Neural progenitor cell (in vitro differentiated cells): ENCODE measurements around the gene MUCL3. TPM values are rescaled to one million over a fixed set of nuclear protein-coding genes. Genes with fewer than 3 reads are reported as not detected.

ENCODE experiments used
- DNase-seq: peaks from one replicate; pipeline ENCODE4 v3.0.0-alpha.2; 2016; ENCODE audit warnings: low spot score
- H2AFZ ChIP-seq: fragments of 200-600 bp; sonication (generic); replicated peaks from 2 replicates; pipeline ENCODE4 v1.6.1; 2016; ENCODE audit warnings: antibody characterized with exemption
- H3F3A ChIP-seq: fragments of 200-600 bp; sonication (generic); 2 replicates; pipeline ENCODE4 v1.6.1; 2016; ENCODE audit warnings: antibody characterized with exemption, low read depth
- H3K27ac ChIP-seq: fragments of 200-600 bp; sonication (generic); 2 replicates; pipeline ENCODE4 v1.5.1; 2016; ENCODE audit warnings: mild to moderate bottlenecking
- H3K27me3 ChIP-seq: fragments of 200-600 bp; sonication (generic); 2 replicates; pipeline ENCODE4 v1.6.1; 2016; ENCODE audit warnings: mild to moderate bottlenecking, moderate library complexity
- H3K36me3 ChIP-seq: fragments of 200-600 bp; sonication (generic); 2 replicates; pipeline ENCODE4 v1.5.1; 2016
- H3K4me1 ChIP-seq: fragments of 200-600 bp; sonication (generic); 2 replicates; pipeline ENCODE4 v1.6.1; 2016; ENCODE audit warnings: mixed run types
- H3K4me2 ChIP-seq: fragments of 200-600 bp; sonication (generic); 2 replicates; pipeline ENCODE4 v1.6.1; 2016
- H3K4me3 ChIP-seq: fragments of 200-600 bp; sonication (generic); 2 replicates; pipeline ENCODE4 v1.5.1; 2016
- H3K79me2 ChIP-seq: fragments of 200-600 bp; sonication (generic); 2 replicates; pipeline ENCODE4 v1.6.1; 2016; ENCODE audit warnings: low read depth
- H3K9ac ChIP-seq: fragments of 200-600 bp; sonication (generic); 2 replicates; pipeline ENCODE4 v1.6.1; 2016
- H3K9me3 ChIP-seq: fragments of 200-600 bp; sonication (generic); 2 replicates; pipeline ENCODE4 v1.5.1; 2016; ENCODE audit warnings: low read depth
- H4K20me1 ChIP-seq: fragments of 200-600 bp; sonication (generic); 2 replicates; pipeline ENCODE4 v1.6.1; 2016; ENCODE audit warnings: low read depth
- H3K27ac Mint-ChIP-seq: 3 replicates; pipeline ENCODE4 v1.8.0; 2021; ENCODE audit warnings: mixed read lengths
- H3K27me3 Mint-ChIP-seq: 2 replicates; pipeline ENCODE4 v1.8.0; 2022; ENCODE audit warnings: low read depth, mild to moderate bottlenecking, inconsistent platforms, moderate library complexity, mixed read lengths; ENCODE audit not compliant: insufficient read depth
- H3K36me3 Mint-ChIP-seq: 3 replicates; pipeline ENCODE4 v1.8.0; 2021; ENCODE audit warnings: mixed read lengths
- H3K4me1 Mint-ChIP-seq: 3 replicates; pipeline ENCODE4 v1.8.0; 2021; ENCODE audit warnings: mixed read lengths
- H3K4me3 Mint-ChIP-seq: 3 replicates; pipeline ENCODE4 v1.8.0; 2021; ENCODE audit warnings: mild to moderate bottlenecking, moderate library complexity, mixed read lengths
- H3K9me3 Mint-ChIP-seq: 3 replicates; pipeline ENCODE4 v1.8.0; 2020; ENCODE audit warnings: mixed read lengths
- CTCF ChIP-seq: fragments of 200-600 bp; sonication (generic); IDR thresholded peaks from 2 replicates; pipeline ENCODE4 v1.5.1; 2017; ENCODE audit warnings: antibody characterized with exemption, mild to moderate bottlenecking
- EZH2 ChIP-seq: fragments of 200-600 bp; sonication (generic); IDR thresholded peaks from 2 replicates; pipeline ENCODE4 v1.6.1; 2017; ENCODE audit warnings: antibody characterized with exemption, mild to moderate bottlenecking, moderate library complexity
- EZH2phosphoT487 ChIP-seq: fragments of 200-600 bp; sonication (generic); IDR thresholded peaks from 2 replicates; pipeline ENCODE4 v1.6.1; 2017; ENCODE audit warnings: antibody characterized with exemption
- total RNA-seq: library from RNA; depleted of rRNA; stranded (reverse); fragments of >200 nt; gene quantifications from 2 replicates; pipeline ENCODE4 v1.2.3, GENCODE V29; 2015; ENCODE audit warnings: low replicate concordance

MUCL3 gene
- total RNA-seq, 1 donor from 2014 or later, result not detected

- Histone ChIP-seq H3K9me3 (no peaks in the 10 kb centered on the region), H2AFZ (no peak overlapping the region), H3F3A (no peaks in the 10 kb centered on the region), H3K36me3 (no peaks in the 10 kb centered on the region), H3K4me2 (no peak overlapping the region), H3K27me3 (no peaks in the 10 kb centered on the region), H3K79me2 (no peaks in the 10 kb centered on the region), H4K20me1 (no peaks in the 10 kb centered on the region), H3K4me1 (peaks cover 6% of the 10 kb centered on the region), H3K9ac (no peak overlapping the region), H3K4me3 (no peak overlapping the region), H3K27ac (no peak overlapping the region)
- no peak overlapping the region for H3K27ac Mint-ChIP-seq
- H3K4me1 Mint-ChIP-seq, result peaks cover 5% of the 10 kb centered on the region
- peaks cover 16% of the 10 kb centered on the region for H3K27me3 Mint-ChIP-seq
- H3K9me3 Mint-ChIP-seq, result no peaks in the 10 kb centered on the region
- TF ChIP-seq EZH2, result no peak
- TF ChIP-seq CTCF, result no peak
- no peak for TF ChIP-seq EZH2phosphoT487
- no peaks in the 10 kb centered on the region for H3K36me3 Mint-ChIP-seq
- H3K4me3 Mint-ChIP-seq, result peak overlapping the region; percentile 7
- no peak for DNase-seq
Measured at GRCh38 chr6:30935018-30935417, 5.8 kb upstream of the MUCL3 start.

- no peaks in the 10 kb centered on the region for H3K36me3 Mint-ChIP-seq
- H3K4me1 Mint-ChIP-seq, result peaks cover 12% of the 10 kb centered on the region
- peaks cover 19% of the 10 kb centered on the region for H3K27me3 Mint-ChIP-seq
- no peak overlapping the region for H2AFZ ChIP-seq
- no peaks in the 10 kb centered on the region for H3F3A ChIP-seq
- no peak overlapping the region for H3K4me3 ChIP-seq
- H3K9me3 Mint-ChIP-seq, result no peaks in the 10 kb centered on the region
- no peak overlapping the region for H3K9ac ChIP-seq
- H3K4me1 ChIP-seq, result peaks cover 9% of the 10 kb centered on the region
- no peak for TF ChIP-seq EZH2
- no peak for TF ChIP-seq EZH2phosphoT487
- no peak for TF ChIP-seq CTCF
- no peaks in the 10 kb centered on the region for H3K36me3 ChIP-seq
- no peak overlapping the region for H3K4me2 ChIP-seq
- no peaks in the 10 kb centered on the region for H4K20me1 ChIP-seq
- no peaks in the 10 kb centered on the region for H3K9me3 ChIP-seq
- no peak overlapping the region for H3K27ac Mint-ChIP-seq
- no peak overlapping the region for H3K4me3 Mint-ChIP-seq
- H3K27ac ChIP-seq, result no peak overlapping the region
- no peaks in the 10 kb centered on the region for H3K27me3 ChIP-seq
- no peak for DNase-seq
- H3K79me2 ChIP-seq, result no peaks in the 10 kb centered on the region
Measured at GRCh38 chr6:30937265-30937664, 3.5 kb upstream of the MUCL3 start.

- Histone ChIP-seq H3K36me3 (no peaks in the 10 kb centered on the region), H3K9me3 (no peaks in the 10 kb centered on the region), H2AFZ (peak overlapping the region; percentile 17), H3K27ac (no peak overlapping the region), H3K27me3 (no peaks in the 10 kb centered on the region), H3K79me2 (no peaks in the 10 kb centered on the region), H3K9ac (no peak overlapping the region), H3K4me3 (no peak overlapping the region), H4K20me1 (no peaks in the 10 kb centered on the region), H3K4me1 (peaks cover 11% of the 10 kb centered on the region), H3F3A (no peaks in the 10 kb centered on the region), H3K4me2 (no peak overlapping the region)
- no peaks in the 10 kb centered on the region for H3K9me3 Mint-ChIP-seq
- no peak for DNase-seq
- TF ChIP-seq EZH2 (no peak), CTCF (no peak), EZH2phosphoT487 (no peak)
- peak overlapping the region; percentile 57 for H3K27ac Mint-ChIP-seq
- H3K4me3 Mint-ChIP-seq, result no peak overlapping the region
- H3K4me1 Mint-ChIP-seq, result peaks cover 20% of the 10 kb centered on the region
- peaks cover 22% of the 10 kb centered on the region for H3K27me3 Mint-ChIP-seq
- no peaks in the 10 kb centered on the region for H3K36me3 Mint-ChIP-seq
Measured at GRCh38 chr6:30938730-30939129, 2.0 kb upstream of the MUCL3 start.
